Right renal pelvis (tissue), 4 donors: ENCODE results near the gene DIPK1B. TPM values are rescaled to one million over a fixed set of nuclear protein-coding genes. Genes with fewer than 3 reads are reported as not detected.

ENCODE experiments used
- DNase-seq, 4 donors: peaks; one replicate each; pipeline ENCODE4 v3.0.0-alpha.2; 2013; ENCODE audit warnings: low read depth in 4 of 4, low spot score in 3 of 4, missing footprints in 1 of 4
- polyA plus RNA-seq, 4 donors: library from polyadenylated mRNA; unstranded; fragments of 120-200 nt; gene quantifications; one replicate each; pipeline ENCODE4 v1.2.1, GENCODE V29; 2013; ENCODE audit not compliant: insufficient read length in 4 of 4

The DIPK1B gene
- polyA plus RNA-seq, 4 donors, result 31.0 to 47.3 (median 34.3) TPM

GRCh38 chr9:136685790-136686533, 26.4 kb upstream of the DIPK1B start:
- DNase-seq, result no peak

GRCh38 chr9:136686534-136686793, 25.9 kb upstream of the DIPK1B start:
- DNase-seq, result no peak

GRCh38 chr9:136686794-136687711, 25.3 kb upstream of the DIPK1B start, which contains the start of gene AGPAT2:
Gene AGPAT2, minus strand, starts transcription at chr9:136687457. Its CDS starts 100 bp downstream, at chr9:136687357.
- no peak for DNase-seq

- no peak for DNase-seq
Measured at GRCh38 chr9:136687721-136688223, 24.6 kb upstream of the DIPK1B start.

- DNase-seq, result no peak
Measured at GRCh38 chr9:136688274-136689107, 23.9 kb upstream of the DIPK1B start.

- DNase-seq, result no peak
Measured at GRCh38 chr9:136689108-136689460, 23.3 kb upstream of the DIPK1B start.

GRCh38 chr9:136690104-136690805, 22.1 kb upstream of the DIPK1B start:
- DNase-seq, result no peak

GRCh38 chr9:136690806-136691261, 21.5 kb upstream of the DIPK1B start:
- no peak for DNase-seq

GRCh38 chr9:136691316-136692184, 20.8 kb upstream of the DIPK1B start:
- DNase-seq, result no peak

- DNase-seq, result no peak
Measured at GRCh38 chr9:136692185-136693134, 19.9 kb upstream of the DIPK1B start.

- DNase-seq, result no peak
Measured at GRCh38 chr9:136693135-136693489, 19.3 kb upstream of the DIPK1B start.

- no peak for DNase-seq
Measured at GRCh38 chr9:136693490-136694162, 18.7 kb upstream of the DIPK1B start.

- no peak for DNase-seq
Measured at GRCh38 chr9:136694163-136694871, 18.1 kb upstream of the DIPK1B start.

- DNase-seq, result no peak
Measured at GRCh38 chr9:136694872-136695247, 17.5 kb upstream of the DIPK1B start.

GRCh38 chr9:136695435-136695895, 16.9 kb upstream of the DIPK1B start:
- DNase-seq, result no peak

- no peak for DNase-seq
Measured at GRCh38 chr9:136695955-136696354, 16.4 kb upstream of the DIPK1B start.

- no peak for DNase-seq
Measured at GRCh38 chr9:136696502-136696901, 15.9 kb upstream of the DIPK1B start.
